Mesothelial cell of epicardium (in vitro differentiated cells): ENCODE measurements around the gene PRR23E. TPM values are rescaled to one million over a fixed set of nuclear protein-coding genes. Genes with fewer than 3 reads are reported as not detected.

Experiments
- DNase-seq, 2 experiments: peaks; one replicate each; pipeline ENCODE4 v3.0.0; 2021; ENCODE audit warnings: low spot score in 2 of 2; ENCODE audit not compliant: unreplicated experiment in 2 of 2
- H3K27ac Mint-ChIP-seq: 2 replicates; pipeline ENCODE4 v1.8.0; 2021; ENCODE audit warnings: mixed read lengths
- H3K27me3 Mint-ChIP-seq: 2 replicates; pipeline ENCODE4 v1.8.0; 2021; ENCODE audit warnings: low read depth, mixed read lengths
- H3K36me3 Mint-ChIP-seq: 2 replicates; pipeline ENCODE4 v1.8.0; 2021; ENCODE audit warnings: mixed read lengths
- H3K4me1 Mint-ChIP-seq: 2 replicates; pipeline ENCODE4 v1.8.0; 2021; ENCODE audit warnings: mixed read lengths
- H3K4me3 Mint-ChIP-seq: 2 replicates; pipeline ENCODE4 v1.8.0; 2021; ENCODE audit warnings: mild to moderate bottlenecking, moderate library complexity, mixed read lengths
- H3K9me3 Mint-ChIP-seq: 2 replicates; pipeline ENCODE4 v1.8.0; 2021; ENCODE audit warnings: mixed read lengths
- CTCF ChIP-seq: fragments of 200-600 bp; sonication (generic); IDR thresholded peaks from one replicate; pipeline ENCODE4 v1.5.0; 2021; ENCODE audit warnings: antibody characterized with exemption; ENCODE audit not compliant: unreplicated experiment
- total RNA-seq: library from RNA; stranded (reverse); gene quantifications from 3 replicates; pipeline ENCODE4 v1.2.1, GENCODE V29; 2021

Gene PRR23E
- total RNA-seq, 1 donor from 2014 or later: not detected

GRCh38 chr3:127165694-127166485 is 27.0 kb upstream of the PRR23E start:
- no peak for TF ChIP-seq CTCF
- Mint-ChIP-seq H3K36me3 (no peaks in the 10 kb centered on the region), H3K4me3 (no peak overlapping the region), H3K4me1 (peaks cover 5% of the 10 kb centered on the region), H3K27me3 (peaks cover 78% of the 10 kb centered on the region), H3K27ac (no peak overlapping the region), H3K9me3 (no peaks in the 10 kb centered on the region)
- no peak for DNase-seq

DNA sequence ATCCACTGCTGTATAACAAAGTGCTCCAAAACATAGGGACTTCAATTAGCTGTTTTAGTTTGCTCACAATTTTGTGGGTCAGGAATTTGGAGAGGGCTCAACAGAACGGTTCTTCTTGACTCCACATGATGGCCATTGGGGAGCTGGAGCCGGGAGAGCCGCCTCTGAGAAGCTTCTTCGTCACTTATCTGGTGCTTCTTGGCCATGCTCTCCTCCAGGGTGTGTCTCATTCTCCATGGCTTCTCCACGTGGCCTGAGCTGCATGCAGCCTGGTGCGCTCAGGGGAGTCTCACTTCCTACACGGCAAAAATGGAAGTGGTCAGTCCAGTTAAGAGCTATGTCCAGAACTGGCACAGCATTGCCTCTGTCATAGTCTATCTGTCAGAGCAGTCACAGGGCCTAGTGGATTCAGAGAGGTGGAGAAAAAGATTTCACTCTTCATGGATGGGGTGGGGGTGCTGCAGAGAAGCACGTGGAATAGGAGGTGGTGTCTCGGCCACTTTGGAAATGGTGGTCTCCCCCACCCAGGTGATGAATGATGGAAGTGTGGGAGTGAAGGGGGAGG is 26.3 kb upstream of the PRR23E start:
- Mint-ChIP-seq H3K4me1 (peaks cover 7% of the 10 kb centered on the region), H3K36me3 (no peaks in the 10 kb centered on the region), H3K27me3 (peaks cover 84% of the 10 kb centered on the region), H3K27ac (no peak overlapping the region), H3K4me3 (no peak overlapping the region), H3K9me3 (no peaks in the 10 kb centered on the region)
- no peak for DNase-seq
- no peak for TF ChIP-seq CTCF

GRCh38 chr3:127167315-127168043 is 25.5 kb upstream of the PRR23E start:
- no peaks in the 10 kb centered on the region for H3K36me3 Mint-ChIP-seq
- DNase-seq: no peak
- peaks cover 92% of the 10 kb centered on the region for H3K27me3 Mint-ChIP-seq
- TF ChIP-seq CTCF: no peak
- H3K4me1 Mint-ChIP-seq: peaks cover 16% of the 10 kb centered on the region
- no peaks in the 10 kb centered on the region for H3K9me3 Mint-ChIP-seq
- H3K4me3 Mint-ChIP-seq: no peak overlapping the region
- no peak overlapping the region for H3K27ac Mint-ChIP-seq

DNA sequence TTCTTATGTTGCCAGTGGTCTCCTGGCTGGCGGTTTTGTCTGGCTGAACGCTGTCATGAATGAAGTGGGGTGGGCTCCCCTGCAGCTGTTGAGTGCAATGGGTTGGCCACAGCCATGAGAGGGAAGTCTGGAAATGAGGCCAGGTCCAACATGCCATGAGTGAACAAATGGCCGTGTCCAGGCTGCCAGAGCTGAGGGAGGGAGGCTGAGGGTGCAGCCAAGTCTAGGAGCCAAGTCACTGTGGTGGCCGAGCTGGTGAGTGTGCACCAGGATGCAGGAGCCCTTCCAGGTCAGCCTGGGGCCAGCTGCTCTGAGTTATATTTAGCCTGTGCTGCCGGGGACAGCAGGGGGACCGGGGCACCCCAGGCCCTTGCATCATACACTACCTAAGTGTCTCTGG is 24.7 kb upstream of the PRR23E start:
- DNase-seq: no peak
- H3K9me3 Mint-ChIP-seq: no peaks in the 10 kb centered on the region
- H3K36me3 Mint-ChIP-seq: no peaks in the 10 kb centered on the region
- no peak overlapping the region for H3K27ac Mint-ChIP-seq
- TF ChIP-seq CTCF: no peak
- peaks cover 24% of the 10 kb centered on the region for H3K4me1 Mint-ChIP-seq
- H3K27me3 Mint-ChIP-seq: peaks cover 91% of the 10 kb centered on the region
- no peak overlapping the region for H3K4me3 Mint-ChIP-seq

DNA sequence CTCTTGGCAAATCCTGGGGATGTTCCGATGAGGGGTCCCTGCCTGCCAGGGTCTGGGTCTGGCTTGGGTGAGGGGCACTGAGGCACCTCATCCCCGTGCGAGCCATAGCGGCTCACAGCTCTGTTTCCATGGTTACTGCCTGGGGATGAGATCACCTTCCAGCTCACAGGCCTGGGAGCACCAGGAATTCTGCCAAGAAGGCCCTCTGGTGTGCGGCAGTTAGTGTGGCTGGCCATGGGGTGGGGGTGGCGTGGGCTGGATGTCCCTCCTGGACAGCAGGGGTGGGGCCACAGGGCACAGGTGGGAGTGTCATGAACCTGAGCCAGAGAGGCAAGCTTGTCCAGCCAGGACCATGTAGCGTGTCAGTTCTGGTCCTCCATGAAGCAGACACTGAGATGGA is 22.1 kb upstream of the PRR23E start:
- Mint-ChIP-seq H3K4me3 (no peak overlapping the region), H3K9me3 (no peaks in the 10 kb centered on the region), H3K36me3 (no peaks in the 10 kb centered on the region), H3K27ac (no peak overlapping the region), H3K27me3 (peaks cover 87% of the 10 kb centered on the region), H3K4me1 (peaks cover 26% of the 10 kb centered on the region)
- TF ChIP-seq CTCF: no peak
- DNase-seq: peak in 1 of 2 experiments; percentile 56
